Measurements from ENCODE around the gene NT5DC1.
"Not testable (repeated sequence)": the region's sequence is repeated elsewhere in the genome, so short reads cannot be mapped to it uniquely, and the experiment has no call there.

NT5DC1 gene

GRCh38 chr6:116278481-116278829, 177.8 kb downstream of the NT5DC1 start:
- no peak for TF ChIP-seq ZFX (IDR thresholded peaks at IDR 0.05)
- H3K27ac ChIP-seq = peak overlapping the region; percentile 95

- peak overlapping the region; percentile 95 for H3K27ac ChIP-seq
- TF ChIP-seq ZFX (IDR thresholded peaks at IDR 0.05) (no peak), CTCF (conservative IDR thresholded peaks at IDR 0.05) (no peak)
Measured at GRCh38 chr6:116278854-116279231, 178.2 kb downstream of the NT5DC1 start.

GRCh38 chr6:116279232-116280160, 178.8 kb downstream of the NT5DC1 start, which contains the start of gene TSPYL1:
TSPYL1 (minus strand) TSS chr6:116279930; CDS start chr6:116279830, 100 bp downstream.
- peak within 1 kb of the TSS; percentile 95 for H3K27ac ChIP-seq
- TF ChIP-seq ZFX (IDR thresholded peaks at IDR 0.05) = peak; percentile 79
- peak; percentile 9; the same call in 1 of the 2 replicates for TF ChIP-seq CTCF (conservative IDR thresholded peaks at IDR 0.05)

GRCh38 chr6:116280161-116280932, 179.7 kb downstream of the NT5DC1 start:
- TF ChIP-seq CTCF (conservative IDR thresholded peaks at IDR 0.05) (no peak), ZFX (IDR thresholded peaks at IDR 0.05) (no peak)
- peak overlapping the region; percentile 95 for H3K27ac ChIP-seq

GRCh38 chr6:116280933-116281316, 180.3 kb downstream of the NT5DC1 start:
- no peak for TF ChIP-seq CTCF (conservative IDR thresholded peaks at IDR 0.05)
- no peak for TF ChIP-seq ZFX (IDR thresholded peaks at IDR 0.05)
- H3K27ac ChIP-seq = no peak overlapping the region

GRCh38 chr6:116282698-116283097, 182.0 kb downstream of the NT5DC1 start:
- no peak overlapping the region for H3K27ac ChIP-seq
- no peak for TF ChIP-seq CTCF (conservative IDR thresholded peaks at IDR 0.05)
- no peak for TF ChIP-seq ZFX (IDR thresholded peaks at IDR 0.05)

- TF ChIP-seq ZFX (IDR thresholded peaks at IDR 0.05) = no peak
- TF ChIP-seq CTCF (conservative IDR thresholded peaks at IDR 0.05) = no peak
- H3K27ac ChIP-seq = no peak overlapping the region
Measured at GRCh38 chr6:116283191-116283590, 182.5 kb downstream of the NT5DC1 start.

GRCh38 chr6:116284984-116285383, 184.3 kb downstream of the NT5DC1 start:
- H3K27ac ChIP-seq = not testable (repeated sequence)
